Sigmoid colon (tissue), 7 donors: ENCODE results near the gene CYB5R4. TPM values are rescaled to one million over a fixed set of nuclear protein-coding genes. Genes with fewer than 3 reads are reported as not detected.

Source experiments
- DNase-seq: peaks from one replicate; pipeline ENCODE4 v3.0.0-alpha.2; 2019
- H3K27ac ChIP-seq, 4 donors: fragments of 200-600 bp; sonication (generic); one replicate each; pipeline ENCODE4 v1.5.1; 2016 to 2019; ENCODE audit warnings: mild to moderate bottlenecking in 1 of 4
- H3K27me3 ChIP-seq, 3 donors: fragments of 200-600 bp; sonication (generic); one replicate each; pipeline ENCODE4 v1.5.1; 2019; ENCODE audit warnings: mild to moderate bottlenecking in 1 of 3
- H3K36me3 ChIP-seq, 4 donors: fragments of 200-600 bp; sonication (generic); one replicate each; pipeline ENCODE4 v1.5.1; 2016 to 2019
- H3K4me1 ChIP-seq, 4 donors: fragments of 200-600 bp; sonication (generic); one replicate each; pipeline ENCODE4 v1.5.1; 2017 to 2019
- H3K4me3 ChIP-seq, 4 donors: fragments of 200-600 bp; sonication (generic); one replicate each; pipeline ENCODE4 v1.5.1; 2017 to 2019; ENCODE audit warnings: mild to moderate bottlenecking in 2 of 4, moderate library complexity in 1 of 4
- H3K9me3 ChIP-seq, 4 donors: fragments of 200-600 bp in 3 of 4; sonication (generic) in 3 of 4; one replicate each; pipeline versions ENCODE4 v1.5.1 to v1.6.1; 2013 to 2019
- CTCF ChIP-seq, 4 experiments: fragments of 450-650 bp in 3 of 4; fragments of 200-600 bp in 1 of 4; IDR thresholded peaks; one replicate each; pipeline ENCODE4 v1.5.1; 2016 to 2019; ENCODE audit warnings: antibody characterized with exemption in 4 of 4, mild to moderate bottlenecking in 3 of 4, moderate library complexity in 2 of 4
- EP300 ChIP-seq, 4 donors: sonication (generic); formaldehyde crosslinking; IDR thresholded peaks; one replicate each; pipeline ENCODE4 v1.6.1; 2017; ENCODE audit warnings: antibody characterized with exemption in 4 of 4
- POLR2A ChIP-seq, 2 donors: fragments of 450-650 bp; IDR thresholded peaks; one replicate each; pipeline ENCODE4 v1.6.1; 2016; ENCODE audit warnings: antibody characterized with exemption in 2 of 2, mild to moderate bottlenecking in 2 of 2, moderate library complexity in 2 of 2
- POLR2AphosphoS5 ChIP-seq, 4 donors: sonication (generic); formaldehyde crosslinking; IDR thresholded peaks; one replicate each; pipeline ENCODE4 v1.6.1; 2017; ENCODE audit warnings: antibody characterized with exemption in 4 of 4
- WGBS, 2 donors: extraction: QIAGEN DNeasy Blood & Tissue Kit; methylation state at CpG; one replicate each; pipeline ENCODE4 v1.1.7; 2013; 5-methylcytosine and 5-hydroxymethylcytosine counted together
- intact Hi-C: fragments of 100-400 bp; cut with DNase I; formaldehyde crosslinking; loops from one replicate; pipeline ENCODE4 v1.15.1; 2023
- polyA plus RNA-seq, 3 donors: library from polyadenylated mRNA; stranded (reverse); fragments of 200-250 nt; gene quantifications; one replicate each; pipeline ENCODE4 v1.2.3, GENCODE V29; 2013
- total RNA-seq, 4 donors: library from RNA; depleted of rRNA; stranded (reverse); fragments of >200 nt; gene quantifications; one replicate each; pipeline ENCODE4 v1.1.0, GENCODE V29; 2016
- donor health status: healthy with polysubstance abuse.
- donor health status: Bipolar disorder and iron deficiency.
- donor health status: healthy.

CYB5R4 gene
- total and polyA plus RNA-seq, 7 donors = 9.7 to 35.6 (median 14.3) TPM

- WGBS, 2 donors = 92 to 94% methylated on average over 2 of the region's 2 CpGs
- intact Hi-C loops = no loop called here
These were observed 49.3 kb downstream of the CYB5R4 start for GRCh38 chr6:83908813-83909212.

GRCh38 chr6:83911278-83911677 lies 51.8 kb downstream of the CYB5R4 start:
- Histone ChIP-seq H3K27me3 (no peaks in the 10 kb centered on the region), H3K4me3 (no peak overlapping the region), H3K4me1 (peaks cover 0 to 3% (median 0%) of the 10 kb centered on the region in 4 donors), H3K9me3 (peaks cover 0 to 4% (median 0%) of the 10 kb centered on the region in 4 donors), H3K27ac (no peak overlapping the region), H3K36me3 (no peaks in the 10 kb centered on the region)
- intact Hi-C loops = no loop called here
- DNase-seq = no peak
- TF ChIP-seq POLR2AphosphoS5 (IDR thresholded peaks at IDR 0.05) = no peak
- no peak for TF ChIP-seq EP300 (IDR thresholded peaks at IDR 0.05)
- TF ChIP-seq POLR2A (IDR thresholded peaks at IDR 0.05) = no peak
- TF ChIP-seq CTCF (IDR thresholded peaks at IDR 0.05) = no peak

More at GRCh38 chr6:83908813-83909212, 49.3 kb downstream of the CYB5R4 start:
- no peak for DNase-seq
- Histone ChIP-seq H3K9me3 (peaks cover 0 to 4% (median 0%) of the 10 kb centered on the region in 4 donors), H3K27ac (no peak overlapping the region), H3K4me3 (no peak overlapping the region), H3K36me3 (no peaks in the 10 kb centered on the region), H3K4me1 (peaks cover 0 to 3% (median 0%) of the 10 kb centered on the region in 4 donors), H3K27me3 (no peaks in the 10 kb centered on the region)
- no peak for TF ChIP-seq EP300 (IDR thresholded peaks at IDR 0.05)
- TF ChIP-seq POLR2AphosphoS5 (IDR thresholded peaks at IDR 0.05) = no peak
- TF ChIP-seq CTCF (IDR thresholded peaks at IDR 0.05) = no peak
- no peak for TF ChIP-seq POLR2A (IDR thresholded peaks at IDR 0.05)

GRCh38 chr6:83914953-83915352 lies 55.5 kb downstream of the CYB5R4 start:
- TF ChIP-seq EP300 (IDR thresholded peaks at IDR 0.05) = no peak
- TF ChIP-seq POLR2A (IDR thresholded peaks at IDR 0.05) = no peak
- TF ChIP-seq CTCF (IDR thresholded peaks at IDR 0.05) = no peak
- no peak for TF ChIP-seq POLR2AphosphoS5 (IDR thresholded peaks at IDR 0.05)
- peaks cover 0 to 3% (median 0%) of the 10 kb centered on the region in 4 donors for H3K4me1 ChIP-seq
- H3K4me3 ChIP-seq = no peak overlapping the region
- DNase-seq = no peak
- no peaks in the 10 kb centered on the region for H3K36me3 ChIP-seq
- WGBS, 2 donors = 75 to 96% methylated on average over 1 of the region's 1 CpG
- H3K27ac ChIP-seq = no peak overlapping the region
- intact Hi-C loops = no loop called here
- H3K27me3 ChIP-seq = no peaks in the 10 kb centered on the region
- H3K9me3 ChIP-seq = no peaks in the 10 kb centered on the region

GRCh38 chr6:83917001-83917400 lies 57.5 kb downstream of the CYB5R4 start:
- intact Hi-C loops = no loop called here
- TF ChIP-seq CTCF (IDR thresholded peaks at IDR 0.05) (no peak), EP300 (IDR thresholded peaks at IDR 0.05) (no peak)

GRCh38 chr6:83920017-83920416 lies 60.5 kb downstream of the CYB5R4 start:
- no peak for DNase-seq
- TF ChIP-seq POLR2AphosphoS5 (IDR thresholded peaks at IDR 0.05) = no peak
- no peak for TF ChIP-seq POLR2A (IDR thresholded peaks at IDR 0.05)
- no peak for TF ChIP-seq EP300 (IDR thresholded peaks at IDR 0.05)
- no peak for TF ChIP-seq CTCF (IDR thresholded peaks at IDR 0.05)
- Histone ChIP-seq H3K27ac (no peak overlapping the region), H3K36me3 (peaks cover 0 to 24% (median 0%) of the 10 kb centered on the region in 4 donors), H3K4me1 (no peaks in the 10 kb centered on the region), H3K4me3 (no peak overlapping the region), H3K9me3 (no peaks in the 10 kb centered on the region), H3K27me3 (no peaks in the 10 kb centered on the region)
- 100% methylated on average over 1 of the region's 1 CpG for WGBS, 2 donors
- intact Hi-C loops = no loop called here

More at GRCh38 chr6:83917001-83917400, 57.5 kb downstream of the CYB5R4 start:
- no peak overlapping the region for H3K4me3 ChIP-seq
- H3K4me1 ChIP-seq = no peaks in the 10 kb centered on the region
- no peaks in the 10 kb centered on the region for H3K9me3 ChIP-seq
- H3K27ac ChIP-seq = no peak overlapping the region
- no peaks in the 10 kb centered on the region for H3K27me3 ChIP-seq
- no peak for DNase-seq
- peaks cover 0 to 8% (median 0%) of the 10 kb centered on the region in 4 donors for H3K36me3 ChIP-seq
